GM21381 (cell line): ENCODE results near the gene LIMK2.

Source experiments
- ATAC-seq: cut with Tn5 transposase; IDR thresholded peaks from one replicate; pipeline ENCODE4 v1.9.1; 2021; ENCODE audit warnings: mild to moderate bottlenecking, moderate library complexity; ENCODE audit not compliant: unreplicated experiment

Gene LIMK2

GRCh38 chr22:31271026-31271425, 58.9 kb downstream of the LIMK2 start:
- ATAC-seq = no peak

GRCh38 chr22:31271485-31271884, 59.4 kb downstream of the LIMK2 start:
- ATAC-seq = no peak

GRCh38 chr22:31272522-31273446, 60.7 kb downstream of the LIMK2 start:
- no peak for ATAC-seq

- ATAC-seq = no peak
Observed at GRCh38 chr22:31274017-31274416, 61.9 kb downstream of the LIMK2 start.

- no peak for ATAC-seq
Observed at GRCh38 chr22:31275018-31275417, 62.9 kb downstream of the LIMK2 start.

- ATAC-seq = no peak
Observed at GRCh38 chr22:31275576-31275975, 63.5 kb downstream of the LIMK2 start.

- no peak for ATAC-seq
Observed at GRCh38 chr22:31276426-31277167, 64.5 kb downstream of the LIMK2 start.

GRCh38 chr22:31277741-31278140, 65.6 kb downstream of the LIMK2 start:
- no peak for ATAC-seq

- no peak for ATAC-seq
Observed at GRCh38 chr22:31278151-31278621, 66.1 kb downstream of the LIMK2 start.

- no peak for ATAC-seq
Observed at GRCh38 chr22:31278626-31279326, 66.7 kb downstream of the LIMK2 start.

- ATAC-seq = no peak
Observed at GRCh38 chr22:31279327-31279669, 67.2 kb downstream of the LIMK2 start.

- no peak for ATAC-seq
Observed at GRCh38 chr22:31279821-31280505, 67.9 kb downstream of the LIMK2 start.

GRCh38 chr22:31281733-31282132, 69.6 kb downstream of the LIMK2 start:
- ATAC-seq = no peak

- ATAC-seq = no peak
Observed at GRCh38 chr22:31282748-31283468, 70.8 kb downstream of the LIMK2 start.

- no peak for ATAC-seq
Observed at GRCh38 chr22:31284281-31285155, 72.4 kb downstream of the LIMK2 start.

GRCh38 chr22:31286360-31287255, 74.5 kb downstream of the LIMK2 start:
- ATAC-seq = no peak

- ATAC-seq = no peak
Observed at GRCh38 chr22:31287818-31288495, 75.9 kb downstream of the LIMK2 start.
